DOHH2 (cell line): ENCODE measurements around the gene SUSD1.

Experiments
- H3F3A ChIP-seq: fragments of 200-600 bp; sonication (generic), shearing (Covaris generic); 2 replicates; pipeline ENCODE4 v1.6.0; 2016; ENCODE audit warnings: antibody characterized with exemption, mild to moderate bottlenecking; ENCODE audit not compliant: control insufficient read depth, insufficient read depth
- H3K27ac ChIP-seq: fragments of 200-600 bp; sonication (generic); 2 replicates; pipeline ENCODE4 v1.5.1; 2014; ENCODE audit warnings: low read depth, mild to moderate bottlenecking, low read length, moderate library complexity
- H3K27me3 ChIP-seq: fragments of 200-600 bp; sonication (generic); 2 replicates; pipeline ENCODE4 v1.6.1; 2014; ENCODE audit warnings: mild to moderate bottlenecking, low read length, mixed read lengths; ENCODE audit not compliant: control insufficient read depth
- H3K36me3 ChIP-seq: fragments of 200-600 bp; sonication (generic); 2 replicates; pipeline ENCODE4 v1.6.1; 2014; ENCODE audit warnings: mild to moderate bottlenecking, low read length, moderate library complexity, mixed read lengths; ENCODE audit not compliant: control insufficient read depth
- H3K4me1 ChIP-seq: fragments of 200-600 bp; sonication (generic); 2 replicates; pipeline ENCODE4 v1.6.1; 2014; ENCODE audit warnings: mild to moderate bottlenecking, low read length, mixed read lengths; ENCODE audit not compliant: control insufficient read depth
- H3K4me2 ChIP-seq: fragments of 200-600 bp; sonication (generic); 2 replicates; pipeline ENCODE4 v1.6.0; 2014; ENCODE audit warnings: mild to moderate bottlenecking, low read length, moderate library complexity
- H3K4me3 ChIP-seq: fragments of 200-600 bp; sonication (generic); 2 replicates; pipeline ENCODE4 v1.5.1; 2014; ENCODE audit warnings: mild to moderate bottlenecking, low read length, mixed read lengths
- H3K79me2 ChIP-seq: fragments of 200-600 bp; sonication (generic); 2 replicates; pipeline ENCODE4 v1.6.1; 2014; ENCODE audit warnings: mild to moderate bottlenecking, low read length, mixed read lengths; ENCODE audit not compliant: control insufficient read depth
- H3K9me2 ChIP-seq: fragments of 200-600 bp; sonication (generic); replicated peaks from 2 replicates; pipeline ENCODE4 v1.6.1; 2014; ENCODE audit warnings: mild to moderate bottlenecking, low read length, mixed read lengths; ENCODE audit not compliant: control insufficient read depth
- H3K9me3 ChIP-seq: fragments of 200-600 bp; sonication (generic); 2 replicates; pipeline ENCODE4 v1.6.1; 2014; ENCODE audit warnings: antibody characterized with exemption, low read length, mixed read lengths; ENCODE audit not compliant: control insufficient read depth, insufficient read depth
- H4K20me1 ChIP-seq: fragments of 200-600 bp; sonication (generic); 2 replicates; pipeline ENCODE4 v1.6.0; 2014; ENCODE audit warnings: low read depth, mild to moderate bottlenecking, antibody characterized with exemption, low read length, moderate library complexity; ENCODE audit not compliant: control insufficient read depth, insufficient read depth
- EZH2phosphoT487 ChIP-seq: fragments of 200-600 bp; sonication (generic); IDR thresholded peaks from 2 replicates; pipeline ENCODE4 v1.6.1; 2017; ENCODE audit warnings: borderline replicate concordance, mild to moderate bottlenecking, antibody characterized with exemption, low read length, moderate library complexity, mixed read lengths
- TF ChIP-seq, protein P1 (sequence below): fragments of 200-600 bp; sonication (generic); IDR thresholded peaks from one replicate; pipeline ENCODE4 v1.5.1; 2014; ENCODE audit warnings: antibody characterized with exemption, mild to moderate bottlenecking, low read depth, low read length; ENCODE audit not compliant: poor library complexity, severe bottlenecking

The SUSD1 gene

DNA sequence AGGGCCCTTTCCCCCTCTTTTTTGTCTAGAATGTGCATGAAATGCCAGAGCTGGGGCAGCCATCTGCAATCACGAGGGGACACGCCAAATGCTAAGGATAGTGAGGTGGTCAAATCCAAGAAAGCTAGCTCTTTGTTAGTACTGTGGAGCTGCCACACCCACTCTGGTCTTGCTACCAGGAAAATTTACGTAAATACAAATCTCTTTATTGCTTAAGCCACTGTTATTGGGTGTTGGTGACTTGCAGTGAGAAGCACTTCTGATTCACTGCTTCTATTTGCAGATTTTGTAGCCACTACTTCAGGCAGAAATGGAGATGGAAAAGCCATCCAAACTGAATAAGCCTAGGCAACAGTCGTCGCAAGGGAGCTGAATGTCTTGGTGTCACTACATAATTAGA is 25.6 kb upstream of the SUSD1 start:
- H4K20me1 ChIP-seq = no peaks in the 10 kb centered on the region
- H3F3A ChIP-seq = peaks cover 3% of the 10 kb centered on the region; the same call in 1 of the 2 replicates
- no peaks in the 10 kb centered on the region for H3K9me3 ChIP-seq
- H3K27ac ChIP-seq = no peak overlapping the region
- H3K36me3 ChIP-seq = no peaks in the 10 kb centered on the region
- no peaks in the 10 kb centered on the region for H3K27me3 ChIP-seq
- H3K79me2 ChIP-seq = no peaks in the 10 kb centered on the region
- no peak overlapping the region for H3K4me3 ChIP-seq
- no peaks in the 10 kb centered on the region for H3K9me2 ChIP-seq
- peaks cover 10% of the 10 kb centered on the region for H3K4me1 ChIP-seq
- no peak for TF ChIP-seq EZH2phosphoT487
- TF ChIP-seq, protein P1, sequence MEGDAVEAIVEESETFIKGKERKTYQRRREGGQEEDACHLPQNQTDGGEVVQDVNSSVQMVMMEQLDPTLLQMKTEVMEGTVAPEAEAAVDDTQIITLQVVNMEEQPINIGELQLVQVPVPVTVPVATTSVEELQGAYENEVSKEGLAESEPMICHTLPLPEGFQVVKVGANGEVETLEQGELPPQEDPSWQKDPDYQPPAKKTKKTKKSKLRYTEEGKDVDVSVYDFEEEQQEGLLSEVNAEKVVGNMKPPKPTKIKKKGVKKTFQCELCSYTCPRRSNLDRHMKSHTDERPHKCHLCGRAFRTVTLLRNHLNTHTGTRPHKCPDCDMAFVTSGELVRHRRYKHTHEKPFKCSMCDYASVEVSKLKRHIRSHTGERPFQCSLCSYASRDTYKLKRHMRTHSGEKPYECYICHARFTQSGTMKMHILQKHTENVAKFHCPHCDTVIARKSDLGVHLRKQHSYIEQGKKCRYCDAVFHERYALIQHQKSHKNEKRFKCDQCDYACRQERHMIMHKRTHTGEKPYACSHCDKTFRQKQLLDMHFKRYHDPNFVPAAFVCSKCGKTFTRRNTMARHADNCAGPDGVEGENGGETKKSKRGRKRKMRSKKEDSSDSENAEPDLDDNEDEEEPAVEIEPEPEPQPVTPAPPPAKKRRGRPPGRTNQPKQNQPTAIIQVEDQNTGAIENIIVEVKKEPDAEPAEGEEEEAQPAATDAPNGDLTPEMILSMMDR = no peak
- H3K4me2 ChIP-seq = no peak overlapping the region

DNA sequence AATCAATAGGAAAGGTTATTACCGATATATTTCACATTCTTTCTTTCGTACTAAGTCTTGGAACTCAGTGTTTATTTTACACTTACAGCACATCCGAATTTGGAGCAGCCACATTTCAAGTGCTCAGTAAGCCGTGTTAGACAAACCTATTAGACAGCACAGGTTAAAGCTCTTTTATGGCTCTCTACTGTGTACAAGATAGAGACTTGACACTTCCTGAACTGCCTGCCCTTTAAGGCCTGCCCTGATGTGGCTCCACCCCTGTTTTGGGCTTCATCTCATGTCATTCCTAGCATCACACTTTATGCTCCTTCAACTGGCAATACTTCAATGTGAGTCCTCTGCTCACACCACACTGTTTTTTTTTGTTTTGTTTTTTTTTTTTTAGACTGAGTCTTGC is 23.5 kb upstream of the SUSD1 start:
- no peak for TF ChIP-seq EZH2phosphoT487
- TF ChIP-seq, protein P1 = no peak
- no peaks in the 10 kb centered on the region for H3K9me3 ChIP-seq
- H3K27me3 ChIP-seq = 0 out of 2 replicates have a peak, but pooled peaks cover 2% of the 10 kb centered on the region
- H3K4me2 ChIP-seq = no peak overlapping the region
- no peak overlapping the region for H3K4me3 ChIP-seq
- no peaks in the 10 kb centered on the region for H3K79me2 ChIP-seq
- H3K4me1 ChIP-seq = peaks cover 7% of the 10 kb centered on the region
- no peak overlapping the region for H3K27ac ChIP-seq
- no peaks in the 10 kb centered on the region for H3K9me2 ChIP-seq
- H4K20me1 ChIP-seq = no peaks in the 10 kb centered on the region
- no peaks in the 10 kb centered on the region for H3F3A ChIP-seq
- no peaks in the 10 kb centered on the region for H3K36me3 ChIP-seq

DNA sequence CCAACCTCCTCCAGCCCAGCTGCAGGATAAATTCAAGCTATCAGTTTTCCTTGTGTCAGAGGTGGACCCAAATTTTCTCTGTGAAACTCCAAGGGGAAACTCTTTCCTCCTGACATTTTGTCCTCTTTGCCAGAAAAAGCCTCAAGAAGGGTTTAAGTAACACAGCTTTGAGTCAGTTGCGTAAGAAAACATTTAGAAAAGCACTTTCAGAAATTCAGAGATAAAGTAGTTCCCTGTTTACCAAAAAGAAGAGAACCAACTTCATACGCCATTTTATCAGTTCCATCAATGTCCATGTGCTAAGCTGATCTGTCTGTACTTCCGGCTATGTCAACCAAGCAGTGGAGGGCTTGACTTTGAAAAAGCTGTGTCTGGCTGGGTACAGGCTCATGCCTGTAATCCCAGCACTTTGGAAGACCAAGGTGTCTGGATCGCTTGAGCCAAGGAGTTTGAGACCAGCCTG is 19.9 kb upstream of the SUSD1 start:
- TF ChIP-seq, protein P1 = no peak
- no peak for TF ChIP-seq EZH2phosphoT487
- no peak overlapping the region for H3K4me3 ChIP-seq
- no peaks in the 10 kb centered on the region for H3K9me2 ChIP-seq
- H3K4me1 ChIP-seq = 0 out of 2 replicates have a peak, but pooled peaks cover 4% of the 10 kb centered on the region
- no peaks in the 10 kb centered on the region for H4K20me1 ChIP-seq
- H3K4me2 ChIP-seq = no peak overlapping the region
- no peaks in the 10 kb centered on the region for H3K9me3 ChIP-seq
- no peaks in the 10 kb centered on the region for H3F3A ChIP-seq
- no peak overlapping the region for H3K27ac ChIP-seq
- H3K36me3 ChIP-seq = no peaks in the 10 kb centered on the region
- H3K79me2 ChIP-seq = no peaks in the 10 kb centered on the region
- 0 out of 2 replicates have a peak, but pooled peaks cover 2% of the 10 kb centered on the region for H3K27me3 ChIP-seq
